Measurements from ENCODE around the gene ITGA11. TPM values are rescaled to one million over a fixed set of nuclear protein-coding genes. Genes with fewer than 3 reads are reported as not detected.

The ITGA11 gene
- total and polyA plus RNA-seq, 2 donors (not counting 1 experiment from before 2014, with no cell fraction given): 21.5 to 29.6 TPM

- Histone ChIP-seq H3K9ac (ENCODE audit: insufficient read depth, low read length) (no peak overlapping the region), H3K79me2 (ENCODE audit: control insufficient read depth, insufficient read depth, low read length) (no peaks in the 10 kb centered on the region), H3K4me1 (ENCODE audit: control insufficient read depth, extremely low read depth, insufficient read depth, low read length) (no peaks in the 10 kb centered on the region), H3K4me2 (ENCODE audit: extremely low read depth, insufficient read depth, low read length) (no peak overlapping the region), H3K27ac (ENCODE audit: insufficient read depth, low read length) (no peak overlapping the region), H3K36me3 (ENCODE audit: control insufficient read depth, insufficient read depth, low read length) (no peaks in the 10 kb centered on the region), H3K4me3 (replicated peaks in 1 of 4; ENCODE audit: control extremely low read depth in 1 of 4, insufficient read depth in 1 of 4, low read depth in 3 of 4, low read length in 4 of 4) (no peak overlapping the region), H3K9me3 (ENCODE audit: control insufficient read depth, insufficient read depth, low read depth, low read length) (no peaks in the 10 kb centered on the region), H3K27me3 (ENCODE audit: control insufficient read depth, insufficient read depth, low read length) (peaks cover 5% of the 10 kb centered on the region), H4K20me1 (ENCODE audit: control insufficient read depth, extremely low read depth, insufficient read depth, low read length) (no peaks in the 10 kb centered on the region), H2AFZ (ENCODE audit: low read length) (no peak overlapping the region)
- DNase-seq (ENCODE audit: low read depth in 2 of 2): no peak
- TF ChIP-seq, protein P1, sequence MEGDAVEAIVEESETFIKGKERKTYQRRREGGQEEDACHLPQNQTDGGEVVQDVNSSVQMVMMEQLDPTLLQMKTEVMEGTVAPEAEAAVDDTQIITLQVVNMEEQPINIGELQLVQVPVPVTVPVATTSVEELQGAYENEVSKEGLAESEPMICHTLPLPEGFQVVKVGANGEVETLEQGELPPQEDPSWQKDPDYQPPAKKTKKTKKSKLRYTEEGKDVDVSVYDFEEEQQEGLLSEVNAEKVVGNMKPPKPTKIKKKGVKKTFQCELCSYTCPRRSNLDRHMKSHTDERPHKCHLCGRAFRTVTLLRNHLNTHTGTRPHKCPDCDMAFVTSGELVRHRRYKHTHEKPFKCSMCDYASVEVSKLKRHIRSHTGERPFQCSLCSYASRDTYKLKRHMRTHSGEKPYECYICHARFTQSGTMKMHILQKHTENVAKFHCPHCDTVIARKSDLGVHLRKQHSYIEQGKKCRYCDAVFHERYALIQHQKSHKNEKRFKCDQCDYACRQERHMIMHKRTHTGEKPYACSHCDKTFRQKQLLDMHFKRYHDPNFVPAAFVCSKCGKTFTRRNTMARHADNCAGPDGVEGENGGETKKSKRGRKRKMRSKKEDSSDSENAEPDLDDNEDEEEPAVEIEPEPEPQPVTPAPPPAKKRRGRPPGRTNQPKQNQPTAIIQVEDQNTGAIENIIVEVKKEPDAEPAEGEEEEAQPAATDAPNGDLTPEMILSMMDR (conservative IDR thresholded peaks at IDR 0.05 in 1 of 2, IDR thresholded peaks at IDR 0.05 in 1 of 2; ENCODE audit: low read depth in 1 of 2, low read length in 2 of 2): no peak
- TF ChIP-seq EZH2 (IDR thresholded peaks at IDR 0.05; ENCODE audit: low read length, missing control alignments): no peak
Observed at GRCh38 chr15:68402432-68403160, 29.4 kb downstream of the ITGA11 start.

DNA sequence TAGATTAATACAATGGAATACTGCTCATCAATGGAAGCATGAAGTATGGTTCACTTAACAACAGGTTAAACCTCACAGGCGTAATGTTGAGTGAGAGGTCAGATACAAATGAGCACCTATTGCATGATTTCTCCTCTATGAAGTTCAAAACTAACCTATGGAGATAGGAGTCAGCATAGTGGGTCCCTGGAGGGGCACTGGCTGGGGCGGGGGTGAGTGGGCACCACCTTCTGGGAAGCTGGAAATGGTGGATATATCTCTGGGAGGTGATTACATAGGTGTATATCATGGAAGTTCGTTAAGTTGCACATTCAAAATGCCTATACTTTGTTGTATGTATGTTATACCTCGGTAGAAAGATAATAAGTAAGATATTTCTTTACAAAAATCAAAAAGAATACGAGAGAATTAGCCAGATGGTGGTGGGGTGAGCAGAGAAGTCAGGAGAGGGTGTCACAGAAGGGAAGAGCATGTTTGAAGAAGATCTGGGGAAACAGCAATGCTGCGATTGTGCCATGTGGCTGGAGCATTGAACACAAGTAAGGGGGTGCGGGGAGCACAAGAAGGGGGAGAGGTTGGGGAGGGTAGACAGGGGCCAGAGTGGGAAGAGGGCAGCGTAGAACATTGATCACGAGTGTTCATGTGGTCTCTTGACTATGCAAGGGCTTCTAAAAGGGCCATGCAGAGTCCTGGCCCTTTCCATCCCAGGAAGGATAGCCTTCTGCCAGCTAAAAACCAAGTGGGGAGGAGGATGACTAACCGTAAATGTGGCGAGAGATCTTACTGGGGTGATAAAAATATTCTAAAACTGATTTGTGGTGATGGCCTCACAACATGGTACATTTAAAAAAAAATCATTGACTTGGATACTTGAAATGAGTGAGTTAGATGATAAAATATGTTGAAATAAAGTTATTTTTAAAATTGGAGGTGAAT, 30.2 kb downstream of the ITGA11 start:
- Histone ChIP-seq H3K4me1 (ENCODE audit: control insufficient read depth, extremely low read depth, insufficient read depth, low read length) (no peaks in the 10 kb centered on the region), H3K9ac (ENCODE audit: insufficient read depth, low read length) (no peak overlapping the region), H3K4me3 (replicated peaks in 1 of 4; ENCODE audit: control extremely low read depth in 1 of 4, insufficient read depth in 1 of 4, low read depth in 3 of 4, low read length in 4 of 4) (no peak overlapping the region), H3K27me3 (ENCODE audit: control insufficient read depth, insufficient read depth, low read length) (peaks cover 5% of the 10 kb centered on the region), H3K79me2 (ENCODE audit: control insufficient read depth, insufficient read depth, low read length) (no peaks in the 10 kb centered on the region), H4K20me1 (ENCODE audit: control insufficient read depth, extremely low read depth, insufficient read depth, low read length) (no peaks in the 10 kb centered on the region), H3K36me3 (ENCODE audit: control insufficient read depth, insufficient read depth, low read length) (no peaks in the 10 kb centered on the region), H3K27ac (ENCODE audit: insufficient read depth, low read length) (no peak overlapping the region), H3K9me3 (ENCODE audit: control insufficient read depth, insufficient read depth, low read depth, low read length) (no peaks in the 10 kb centered on the region), H3K4me2 (ENCODE audit: extremely low read depth, insufficient read depth, low read length) (no peak overlapping the region), H2AFZ (ENCODE audit: low read length) (no peak overlapping the region)
- DNase-seq (ENCODE audit: low read depth in 2 of 2): no peak
- no peak for TF ChIP-seq EZH2 (IDR thresholded peaks at IDR 0.05; ENCODE audit: low read length, missing control alignments)
- TF ChIP-seq, protein P1 (conservative IDR thresholded peaks at IDR 0.05 in 1 of 2, IDR thresholded peaks at IDR 0.05 in 1 of 2; ENCODE audit: low read depth in 1 of 2, low read length in 2 of 2): no peak

- Histone ChIP-seq H3K36me3 (ENCODE audit: control insufficient read depth, insufficient read depth, low read length) (no peaks in the 10 kb centered on the region), H3K27me3 (ENCODE audit: control insufficient read depth, insufficient read depth, low read length) (no peaks in the 10 kb centered on the region), H3K4me1 (ENCODE audit: control insufficient read depth, extremely low read depth, insufficient read depth, low read length) (no peaks in the 10 kb centered on the region), H2AFZ (ENCODE audit: low read length) (no peak overlapping the region), H4K20me1 (ENCODE audit: control insufficient read depth, extremely low read depth, insufficient read depth, low read length) (no peaks in the 10 kb centered on the region), H3K27ac (ENCODE audit: insufficient read depth, low read length) (no peak overlapping the region), H3K4me3 (replicated peaks in 1 of 4; ENCODE audit: control extremely low read depth in 1 of 4, insufficient read depth in 1 of 4, low read depth in 3 of 4, low read length in 4 of 4) (no peak overlapping the region), H3K9me3 (ENCODE audit: control insufficient read depth, insufficient read depth, low read depth, low read length) (no peaks in the 10 kb centered on the region), H3K9ac (ENCODE audit: insufficient read depth, low read length) (no peak overlapping the region), H3K4me2 (ENCODE audit: extremely low read depth, insufficient read depth, low read length) (no peak overlapping the region), H3K79me2 (ENCODE audit: control insufficient read depth, insufficient read depth, low read length) (no peaks in the 10 kb centered on the region)
- no peak for DNase-seq (ENCODE audit: low read depth in 2 of 2)
- no peak for TF ChIP-seq EZH2 (IDR thresholded peaks at IDR 0.05; ENCODE audit: low read length, missing control alignments)
- TF ChIP-seq, protein P1 (conservative IDR thresholded peaks at IDR 0.05 in 1 of 2, IDR thresholded peaks at IDR 0.05 in 1 of 2; ENCODE audit: low read depth in 1 of 2, low read length in 2 of 2): no peak
Observed at GRCh38 chr15:68400066-68400456, 31.9 kb downstream of the ITGA11 start.

Measured in fibroblast of lung (primary cell).